ENCODE results near the gene GOLGA8Q.
"Not testable (repeated sequence)": the region's sequence is repeated elsewhere in the genome, so short reads cannot be mapped to it uniquely, and the experiment has no call there.

GRCh38 chr15:30523453-30524243 lies 28.2 kb upstream of the GOLGA8Q start:
- not testable (repeated sequence) for TF ChIP-seq POLR2AphosphoS5, CTCF (IDR thresholded peaks at IDR 0.05)
